Astrocyte (in vitro differentiated cells and primary cell): ENCODE measurements around the gene PPT2. TPM values are rescaled to one million over a fixed set of nuclear protein-coding genes. Genes with fewer than 3 reads are reported as not detected.

ENCODE experiments used
- DNase-seq: peaks from one replicate; pipeline ENCODE4 v3.0.0-alpha.2; 2010; ENCODE audit warnings: low read depth
- FAIRE-seq: peaks from 2 replicates; lab custom pipeline; 2011; peaks lifted over from hg19 to GRCh38; lab: Jason Lieb, UNC
- H2AFZ ChIP-seq: 2 replicates; pipeline ENCODE4 v1.6.0; 2012; ENCODE audit warnings: low read depth, low read length, inconsistent platforms
- H3K27ac ChIP-seq: 2 replicates; pipeline ENCODE4 v1.5.1; 2011; ENCODE audit warnings: low read depth, low read length, inconsistent platforms
- H3K27me3 ChIP-seq: 2 replicates; pipeline ENCODE4 v1.6.0; 2011; ENCODE audit warnings: low read length, inconsistent platforms; ENCODE audit not compliant: insufficient read depth
- H3K36me3 ChIP-seq: 2 replicates; pipeline ENCODE4 v1.5.1; 2011; ENCODE audit warnings: low read length, inconsistent platforms; ENCODE audit not compliant: insufficient read depth
- H3K4me1 ChIP-seq: 2 replicates; pipeline ENCODE4 v1.5.1; 2011; ENCODE audit warnings: low read length, inconsistent platforms; ENCODE audit not compliant: insufficient read depth
- H3K4me2 ChIP-seq: 2 replicates; pipeline ENCODE4 v1.6.0; 2012; ENCODE audit warnings: low read length, inconsistent platforms
- H3K4me3 ChIP-seq: 2 replicates; pipeline ENCODE4 v1.5.1; 2011; ENCODE audit warnings: low read depth, mild to moderate bottlenecking, low read length, inconsistent platforms; ENCODE audit not compliant: insufficient read depth
- H3K79me2 ChIP-seq: 2 replicates; pipeline ENCODE4 v1.6.0; 2012; ENCODE audit warnings: mild to moderate bottlenecking, low read length, inconsistent platforms; ENCODE audit not compliant: insufficient read depth
- H3K9ac ChIP-seq: 2 replicates; pipeline ENCODE4 v1.6.0; 2012; ENCODE audit warnings: mild to moderate bottlenecking, low read length, inconsistent platforms
- H3K9me3 ChIP-seq: 2 replicates; pipeline ENCODE4 v1.5.1; 2012; ENCODE audit warnings: low read depth, mild to moderate bottlenecking, low read length, inconsistent platforms; ENCODE audit not compliant: insufficient read depth
- H4K20me1 ChIP-seq: 2 replicates; pipeline ENCODE4 v1.6.0; 2012; ENCODE audit warnings: low read length, inconsistent platforms; ENCODE audit not compliant: insufficient read depth
- H3K27ac Mint-ChIP-seq: one replicate; pipeline ENCODE4 v1.8.0; 2021; ENCODE audit warnings: mild to moderate bottlenecking, mixed read lengths; ENCODE audit not compliant: unreplicated experiment
- H3K27me3 Mint-ChIP-seq: one replicate; pipeline ENCODE4 v1.8.0; 2021; ENCODE audit warnings: low read depth, mixed read lengths; ENCODE audit not compliant: unreplicated experiment
- H3K36me3 Mint-ChIP-seq: one replicate; pipeline ENCODE4 v1.8.0; 2021; ENCODE audit warnings: low read depth, mixed read lengths; ENCODE audit not compliant: unreplicated experiment
- H3K4me1 Mint-ChIP-seq: one replicate; pipeline ENCODE4 v1.8.0; 2021; ENCODE audit warnings: low read depth, mixed read lengths; ENCODE audit not compliant: unreplicated experiment
- H3K4me3 Mint-ChIP-seq: one replicate; pipeline ENCODE4 v1.8.0; 2021; ENCODE audit warnings: mild to moderate bottlenecking, moderate library complexity, mixed read lengths; ENCODE audit not compliant: unreplicated experiment
- H3K9me3 Mint-ChIP-seq: one replicate; pipeline ENCODE4 v1.8.0; 2021; ENCODE audit warnings: mild to moderate bottlenecking, mixed read lengths; ENCODE audit not compliant: unreplicated experiment
- EZH2 ChIP-seq: IDR thresholded peaks from 2 replicates; pipeline ENCODE4 v1.6.1; 2012; ENCODE audit warnings: mild to moderate bottlenecking, low read length, inconsistent platforms; ENCODE audit not compliant: insufficient read depth
- total RNA-seq: library from RNA; stranded (reverse); gene quantifications from 2 replicates; pipeline ENCODE4 v1.2.1, GENCODE V29; 2021
- TF ChIP-seq, protein P1 (sequence below): IDR thresholded peaks from 2 replicates; pipeline ENCODE4 v1.5.1; 2011; ENCODE audit warnings: low read depth, mild to moderate bottlenecking, inconsistent platforms, low read length, moderate library complexity; ENCODE audit not compliant: insufficient read depth

The PPT2 gene
- total RNA-seq, 1 donor from 2014 or later = 33.0 TPM

DNA sequence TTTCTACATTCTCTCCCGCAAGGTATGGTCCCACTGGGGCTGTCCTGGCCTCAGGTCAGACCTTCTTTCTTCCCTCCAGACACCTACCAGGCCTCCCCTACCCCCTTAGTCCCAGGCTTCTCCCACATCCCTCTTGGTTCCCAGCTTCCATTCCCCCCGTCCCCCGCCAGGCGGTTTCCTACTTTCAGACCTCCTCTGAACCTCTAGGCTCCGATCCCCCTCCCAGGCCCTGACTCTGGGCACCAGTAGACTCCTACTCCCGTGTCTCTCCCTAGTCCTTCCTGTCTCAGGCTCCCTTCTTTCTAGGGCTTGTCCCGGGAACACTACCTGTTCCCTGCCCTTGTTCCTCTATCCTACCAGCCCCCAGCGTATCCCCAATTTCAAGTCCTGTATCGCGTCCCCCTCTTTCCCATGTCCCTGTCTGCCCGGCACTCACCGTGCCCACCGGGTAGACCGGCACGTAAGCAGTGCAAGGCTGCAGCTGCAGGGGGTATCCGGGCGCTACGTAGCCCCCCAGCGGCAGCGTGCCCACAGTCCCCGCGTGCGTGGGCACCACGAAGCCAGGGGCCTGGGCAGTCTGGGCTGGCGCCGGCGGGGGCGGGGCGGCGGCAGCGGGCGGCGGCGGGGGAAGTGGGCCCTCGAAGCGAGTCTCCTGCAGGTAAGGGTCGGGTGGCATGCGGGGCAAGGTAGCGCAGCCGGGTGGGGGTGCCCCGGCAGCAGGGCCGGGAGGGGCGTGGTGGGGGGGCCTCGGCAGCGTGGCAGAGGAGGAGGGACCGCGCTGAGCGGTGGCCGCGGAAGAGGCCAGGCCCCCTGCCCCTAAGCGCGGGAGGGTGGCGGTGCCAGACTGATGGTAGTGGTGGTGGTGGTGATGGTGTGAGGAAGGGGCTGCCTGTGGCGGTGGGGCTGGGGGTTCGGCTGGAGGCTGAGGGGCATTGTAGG is 3.7 kb upstream of the PPT2 start:
- peaks cover 3% of the 10 kb centered on the region for H4K20me1 ChIP-seq
- no peak overlapping the region for H3K4me2 ChIP-seq
- DNase-seq = no peak
- peaks cover 21% of the 10 kb centered on the region for H3K4me1 ChIP-seq
- H3K27me3 ChIP-seq = peaks cover 37% of the 10 kb centered on the region
- H3K27me3 Mint-ChIP-seq = peaks cover 33% of the 10 kb centered on the region
- H3K9me3 ChIP-seq = no peaks in the 10 kb centered on the region
- H3K9ac ChIP-seq = no peak overlapping the region
- no peak overlapping the region for H3K4me3 ChIP-seq
- H3K9me3 Mint-ChIP-seq = peaks cover 9% of the 10 kb centered on the region
- H3K27ac Mint-ChIP-seq = no peak overlapping the region
- peaks cover 27% of the 10 kb centered on the region for H3K4me1 Mint-ChIP-seq
- no peak overlapping the region for H3K27ac ChIP-seq
- H3K36me3 ChIP-seq = no peaks in the 10 kb centered on the region
- no peak for TF ChIP-seq EZH2
- TF ChIP-seq, protein P1, sequence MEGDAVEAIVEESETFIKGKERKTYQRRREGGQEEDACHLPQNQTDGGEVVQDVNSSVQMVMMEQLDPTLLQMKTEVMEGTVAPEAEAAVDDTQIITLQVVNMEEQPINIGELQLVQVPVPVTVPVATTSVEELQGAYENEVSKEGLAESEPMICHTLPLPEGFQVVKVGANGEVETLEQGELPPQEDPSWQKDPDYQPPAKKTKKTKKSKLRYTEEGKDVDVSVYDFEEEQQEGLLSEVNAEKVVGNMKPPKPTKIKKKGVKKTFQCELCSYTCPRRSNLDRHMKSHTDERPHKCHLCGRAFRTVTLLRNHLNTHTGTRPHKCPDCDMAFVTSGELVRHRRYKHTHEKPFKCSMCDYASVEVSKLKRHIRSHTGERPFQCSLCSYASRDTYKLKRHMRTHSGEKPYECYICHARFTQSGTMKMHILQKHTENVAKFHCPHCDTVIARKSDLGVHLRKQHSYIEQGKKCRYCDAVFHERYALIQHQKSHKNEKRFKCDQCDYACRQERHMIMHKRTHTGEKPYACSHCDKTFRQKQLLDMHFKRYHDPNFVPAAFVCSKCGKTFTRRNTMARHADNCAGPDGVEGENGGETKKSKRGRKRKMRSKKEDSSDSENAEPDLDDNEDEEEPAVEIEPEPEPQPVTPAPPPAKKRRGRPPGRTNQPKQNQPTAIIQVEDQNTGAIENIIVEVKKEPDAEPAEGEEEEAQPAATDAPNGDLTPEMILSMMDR = no peak
- peaks cover 8% of the 10 kb centered on the region for H3K36me3 Mint-ChIP-seq
- no peak overlapping the region for H2AFZ ChIP-seq
- peaks cover 11% of the 10 kb centered on the region for H3K79me2 ChIP-seq
- FAIRE-seq = no peak
- peak overlapping the region; percentile 45 for H3K4me3 Mint-ChIP-seq

DNA sequence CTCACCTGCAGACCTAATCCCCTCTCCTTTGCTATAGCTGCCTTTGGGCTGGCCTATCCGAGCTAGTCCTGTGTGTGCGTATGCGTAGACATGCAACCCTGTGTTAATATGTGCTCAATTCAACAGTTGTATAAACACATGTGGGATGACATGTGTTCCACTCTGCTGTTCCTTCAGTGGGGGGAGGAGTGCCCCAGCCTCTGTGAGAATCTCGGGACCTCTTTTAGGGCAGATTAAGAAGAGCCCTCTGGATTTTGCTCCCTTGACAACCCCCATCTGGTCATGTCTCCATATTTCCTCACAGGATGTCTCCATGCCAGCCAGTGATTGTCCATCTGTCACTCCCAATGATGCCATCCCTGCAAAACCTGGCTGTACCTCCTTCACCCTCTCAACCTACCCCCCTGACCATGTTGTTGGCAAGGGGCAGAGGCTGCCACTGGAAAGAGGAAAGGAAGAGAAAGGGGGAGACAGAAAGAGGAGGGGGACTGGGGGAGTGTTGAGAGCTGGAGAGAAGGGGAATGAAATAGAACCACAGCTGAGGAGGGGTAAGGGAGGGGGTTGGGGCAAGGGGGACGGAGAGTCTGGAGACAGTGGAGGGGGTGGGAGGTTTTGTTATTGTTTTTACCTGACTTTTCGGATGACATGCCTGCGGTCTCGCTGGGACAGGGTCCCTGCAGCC is 2.6 kb upstream of the PPT2 start:
- DNase-seq (no peak), FAIRE-seq (no peak)
- Histone ChIP-seq H4K20me1 (peaks cover 9% of the 10 kb centered on the region), H3K9me3 (no peaks in the 10 kb centered on the region), H3K36me3 (peaks cover under 1% of the 10 kb centered on the region), H3K27ac (no peak overlapping the region), H3K4me3 (no peak overlapping the region), H2AFZ (no peak overlapping the region), H3K4me1 (peaks cover 24% of the 10 kb centered on the region), H3K79me2 (peaks cover 17% of the 10 kb centered on the region), H3K9ac (no peak overlapping the region), H3K4me2 (peak overlapping the region; percentile 92), H3K27me3 (peaks cover 34% of the 10 kb centered on the region)
- TF ChIP-seq EZH2 = peak; percentile 2
- TF ChIP-seq, protein P1 = no peak
- Mint-ChIP-seq H3K27ac (no peak overlapping the region), H3K4me1 (peaks cover 25% of the 10 kb centered on the region), H3K36me3 (peaks cover 11% of the 10 kb centered on the region), H3K27me3 (peaks cover 33% of the 10 kb centered on the region), H3K9me3 (peaks cover 9% of the 10 kb centered on the region), H3K4me3 (no peak overlapping the region)
